HTR-8/SVneo (cell line): ENCODE measurements around the gene AEBP1.

Experiments
- DNase-seq: peaks from one replicate; pipeline ENCODE4 v3.0.0; 2011; ENCODE audit warnings: low spot score, mixed read lengths; ENCODE audit not compliant: insufficient read length
- FAIRE-seq: peaks from 2 replicates; lab custom pipeline; 2011; peaks lifted over from hg19 to GRCh38; lab: Jason Lieb, UNC

AEBP1 gene

GRCh38 chr7:44103923-44104859 lies at the start of gene AEBP1:
AEBP1 (plus strand) TSS chr7:44104345; CDS start chr7:44104666, 321 bp downstream.
- DNase-seq (no peak), FAIRE-seq (no peak)

GRCh38 chr7:44056681-44057080 lies 47.5 kb upstream of the AEBP1 start:
- DNase-seq (no peak), FAIRE-seq (no peak)

- FAIRE-seq (no peak), DNase-seq (no peak)
These were observed 46.8 kb upstream of the AEBP1 start for GRCh38 chr7:44057181-44057848.

- DNase-seq (no peak), FAIRE-seq (no peak)
These were observed 46.0 kb upstream of the AEBP1 start for GRCh38 chr7:44057849-44058758.

GRCh38 chr7:44058759-44059218 lies 45.4 kb upstream of the AEBP1 start:
- no peak for FAIRE-seq
- no peak for DNase-seq

GRCh38 chr7:44059219-44060090 lies 44.7 kb upstream of the AEBP1 start:
- no peak for DNase-seq
- FAIRE-seq, result no peak

- DNase-seq (no peak), FAIRE-seq (no peak)
These were observed 43.8 kb upstream of the AEBP1 start for GRCh38 chr7:44060091-44060947.

GRCh38 chr7:44060948-44061644 lies 43.0 kb upstream of the AEBP1 start:
- no peak for DNase-seq
- no peak for FAIRE-seq

GRCh38 chr7:44061645-44062179 lies 42.4 kb upstream of the AEBP1 start:
- FAIRE-seq (no peak), DNase-seq (no peak)

GRCh38 chr7:44062180-44062902 lies 41.8 kb upstream of the AEBP1 start:
- DNase-seq, result no peak
- FAIRE-seq, result no peak

- FAIRE-seq, result no peak
- DNase-seq, result no peak
These were observed 41.2 kb upstream of the AEBP1 start for GRCh38 chr7:44062903-44063295.

GRCh38 chr7:44063547-44063893 lies 40.6 kb upstream of the AEBP1 start:
- no peak for FAIRE-seq
- no peak for DNase-seq

- DNase-seq (no peak), FAIRE-seq (no peak)
These were observed 40.1 kb upstream of the AEBP1 start for GRCh38 chr7:44063894-44064651.

GRCh38 chr7:44064791-44065430 lies 39.2 kb upstream of the AEBP1 start:
- DNase-seq (no peak), FAIRE-seq (no peak)

- no peak for DNase-seq
- no peak for FAIRE-seq
These were observed 38.6 kb upstream of the AEBP1 start, which contains the start of gene PGAM2 for GRCh38 chr7:44065431-44066110. PGAM2 (minus strand) TSS chr7:44065567; CDS start chr7:44065529, 38 bp downstream.
